Epithelial cell of esophagus (primary cell): ENCODE measurements around the gene PCCA.
"Not testable (repeated sequence)": the region's sequence is repeated elsewhere in the genome, so short reads cannot be mapped to it uniquely, and the experiment has no call there.

Source experiments
- DNase-seq: peaks from one replicate; pipeline ENCODE4 v3.0.0; 2010; ENCODE audit warnings: low read depth
- H3K4me3 ChIP-seq: 2 replicates; pipeline ENCODE4 v1.5.1; 2011; ENCODE audit warnings: mild to moderate bottlenecking, low read length, control low read depth
- CTCF ChIP-seq: IDR thresholded peaks from 2 replicates; pipeline ENCODE4 v1.5.1; 2011; ENCODE audit warnings: low read depth, mild to moderate bottlenecking, low read length, control low read depth, inconsistent platforms; ENCODE audit not compliant: insufficient read depth; ENCODE audit errors: missing control alignments

PCCA gene

GRCh38 chr13:100059827-100060226 is 29.1 kb upstream of the PCCA start:
- no peak for TF ChIP-seq CTCF
- no peak overlapping the region for H3K4me3 ChIP-seq
- no peak for DNase-seq

- no peak for DNase-seq
- no peak overlapping the region for H3K4me3 ChIP-seq
- no peak for TF ChIP-seq CTCF
Observed at GRCh38 chr13:100063333-100063732, 25.6 kb upstream of the PCCA start.

GRCh38 chr13:100063906-100064305 is 25.0 kb upstream of the PCCA start:
- no peak for DNase-seq
- TF ChIP-seq CTCF: no peak
- no peak overlapping the region for H3K4me3 ChIP-seq

- TF ChIP-seq CTCF: no peak
- DNase-seq: peak; percentile 40
- no peak overlapping the region for H3K4me3 ChIP-seq
Observed at GRCh38 chr13:100068133-100068931, 20.6 kb upstream of the PCCA start.

- peak; percentile 82 for DNase-seq
Observed at GRCh38 chr13:100069278-100069677, 19.6 kb upstream of the PCCA start.

GRCh38 chr13:100075700-100076587 is 12.9 kb upstream of the PCCA start:
- TF ChIP-seq CTCF: no peak
- no peak for DNase-seq
- H3K4me3 ChIP-seq: no peak overlapping the region

More at GRCh38 chr13:100069278-100069677, 19.6 kb upstream of the PCCA start:
- TF ChIP-seq CTCF: no peak
- H3K4me3 ChIP-seq: no peak overlapping the region

GRCh38 chr13:100079003-100079402 is 9.9 kb upstream of the PCCA start:
- not testable (repeated sequence) for DNase-seq, H3K4me3 ChIP-seq

GRCh38 chr13:100083401-100083800 is 5.5 kb upstream of the PCCA start:
- DNase-seq, H3K4me3 ChIP-seq: not testable (repeated sequence)
